ENCODE data around the gene RPTOR.

RPTOR gene

DNA sequence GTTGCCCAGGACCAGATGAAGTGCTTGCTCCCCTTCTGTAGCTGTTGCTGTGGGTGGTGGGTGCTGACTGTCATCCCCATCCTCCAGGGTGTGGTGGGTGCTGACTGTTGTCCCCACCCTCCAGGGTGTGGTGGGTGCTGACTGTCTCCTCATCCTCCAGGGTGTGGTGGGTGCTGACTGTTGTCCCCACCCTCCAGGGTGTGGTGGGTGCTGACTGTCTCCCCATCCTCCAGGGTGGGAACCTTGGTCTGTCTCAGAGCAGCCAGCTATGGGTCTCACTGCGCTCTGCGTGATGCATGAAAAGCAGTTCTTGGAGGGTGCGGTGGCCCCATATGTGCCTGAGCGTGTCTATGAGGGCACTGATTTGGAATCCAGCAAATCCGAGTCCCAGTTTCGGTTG lies 163.8 kb downstream of the RPTOR start:
- Histone ChIP-seq H3K27me3 (ENCODE audit: insufficient read depth, low read length, poor library complexity) (no peaks in the 10 kb centered on the region), H4K5ac (ENCODE audit: low read length) (no peak overlapping the region), H2BK15ac (replicated peaks; ENCODE audit: low read depth) (no peak overlapping the region), H4K8ac (ENCODE audit: low read depth, low read length) (no peak overlapping the region), H3K23ac (ENCODE audit: low read length) (no peak overlapping the region), H2BK5ac (ENCODE audit: low read length) (no peak overlapping the region), H3K79me1 (ENCODE audit: low read length) (peaks cover 22% of the 10 kb centered on the region), H2BK120ac (ENCODE audit: low read depth, low read length) (no peak overlapping the region), H3K56ac (ENCODE audit: low read length) (no peak overlapping the region), H2AK5ac (ENCODE audit: low read length) (no peak overlapping the region), H3K4ac (ENCODE audit: low read depth, low read length) (no peak overlapping the region), H3K4me3 (ENCODE audit: low read length) (no peak overlapping the region), H3K18ac (ENCODE audit: low read length) (no peak overlapping the region), H3K4me1 (ENCODE audit: control insufficient read depth, low read depth, low read length) (peaks cover 4% of the 10 kb centered on the region), H3K4me2 (ENCODE audit: low read length) (no peak overlapping the region), H3K9ac (ENCODE audit: low read length) (no peak overlapping the region), H3K27ac (ENCODE audit: low read depth, low read length) (no peak overlapping the region), H3K79me2 (ENCODE audit: control insufficient read depth, insufficient read depth, low read length) (peaks cover 7% of the 10 kb centered on the region), H3K36me3 (ENCODE audit: control insufficient read depth, insufficient read depth, low read length) (no peaks in the 10 kb centered on the region)
- no peak for DNase-seq
- WGBS (ENCODE audit: extremely low coverage, insufficient coverage, low lambda C conversion rate), result no CpG with 5 or more reads among the region's 6 CpGs

DNA sequence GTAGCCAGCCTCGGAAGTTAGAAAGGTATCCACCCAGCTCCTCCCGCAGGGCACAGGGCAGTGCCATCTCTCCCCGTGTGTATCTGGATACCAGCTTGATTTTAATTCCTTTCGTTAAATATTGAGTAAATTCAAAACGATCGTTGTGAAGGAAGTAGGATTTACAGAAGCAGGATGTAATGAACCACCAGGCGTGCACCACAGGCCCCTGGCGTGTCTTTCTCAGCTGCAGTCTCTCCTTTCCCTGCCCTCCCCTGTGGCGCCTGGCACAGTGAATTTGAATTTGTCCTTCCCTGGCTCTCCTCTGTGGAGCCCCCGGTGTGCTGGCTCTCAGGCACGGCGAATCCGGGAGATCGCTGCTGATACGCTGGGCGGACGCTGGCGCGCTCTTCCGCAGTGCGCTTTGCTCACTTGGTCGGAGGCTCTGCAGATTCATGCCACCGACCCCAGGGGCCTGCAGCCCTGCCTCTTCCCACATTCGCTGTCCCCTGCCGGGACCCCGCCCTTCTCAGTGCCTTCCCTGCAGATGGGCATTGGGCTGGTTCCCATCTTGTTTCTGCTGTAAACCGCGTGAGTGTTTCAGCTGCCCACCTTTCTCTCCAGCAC lies 164.6 kb downstream of the RPTOR start:
- Histone ChIP-seq H3K27ac (ENCODE audit: low read depth, low read length) (no peak overlapping the region), H2BK5ac (ENCODE audit: low read length) (no peak overlapping the region), H3K4me2 (ENCODE audit: low read length) (no peak overlapping the region), H4K8ac (ENCODE audit: low read depth, low read length) (no peak overlapping the region), H2BK120ac (ENCODE audit: low read depth, low read length) (no peak overlapping the region), H3K4me1 (ENCODE audit: control insufficient read depth, low read depth, low read length) (peaks cover 2% of the 10 kb centered on the region), H3K9ac (ENCODE audit: low read length) (no peak overlapping the region), H3K4me3 (ENCODE audit: low read length) (no peak overlapping the region), H3K23ac (ENCODE audit: low read length) (no peak overlapping the region), H3K18ac (ENCODE audit: low read length) (no peak overlapping the region), H4K5ac (ENCODE audit: low read length) (no peak overlapping the region), H3K4ac (ENCODE audit: low read depth, low read length) (no peak overlapping the region), H3K36me3 (ENCODE audit: control insufficient read depth, insufficient read depth, low read length) (no peaks in the 10 kb centered on the region), H3K79me2 (ENCODE audit: control insufficient read depth, insufficient read depth, low read length) (peaks cover 4% of the 10 kb centered on the region), H2AK5ac (ENCODE audit: low read length) (no peak overlapping the region), H2BK15ac (replicated peaks; ENCODE audit: low read depth) (no peak overlapping the region), H3K79me1 (ENCODE audit: low read length) (peaks cover 17% of the 10 kb centered on the region), H3K27me3 (ENCODE audit: insufficient read depth, low read length, poor library complexity) (no peaks in the 10 kb centered on the region), H3K56ac (ENCODE audit: low read length) (no peak overlapping the region)
- DNase-seq, result no peak
- WGBS (ENCODE audit: extremely low coverage, insufficient coverage, low lambda C conversion rate), result no CpG with 5 or more reads among the region's 28 CpGs

GRCh38 chr17:80710714-80711302 lies 166.2 kb downstream of the RPTOR start:
- Histone ChIP-seq H3K4me2 (ENCODE audit: low read length) (no peak overlapping the region), H3K27ac (ENCODE audit: low read depth, low read length) (no peak overlapping the region)
- WGBS (ENCODE audit: extremely low coverage, insufficient coverage, low lambda C conversion rate), result no CpG with 5 or more reads among the region's 4 CpGs

GRCh38 chr17:80712089-80712488 lies 167.5 kb downstream of the RPTOR start:
- H3K79me1 ChIP-seq (ENCODE audit: low read length), result peaks cover 12% of the 10 kb centered on the region
- WGBS (ENCODE audit: extremely low coverage, insufficient coverage, low lambda C conversion rate), result no CpG with 5 or more reads among the region's 4 CpGs
- H3K4me1 ChIP-seq (ENCODE audit: control insufficient read depth, low read depth, low read length), result no peaks in the 10 kb centered on the region
- no peaks in the 10 kb centered on the region for H3K27me3 ChIP-seq (ENCODE audit: insufficient read depth, low read length, poor library complexity)
- DNase-seq, result no peak
- H3K4me3 ChIP-seq (ENCODE audit: low read length), result no peak overlapping the region
- no peak overlapping the region for H3K18ac ChIP-seq (ENCODE audit: low read length)
- no peak overlapping the region for H2BK15ac ChIP-seq (replicated peaks; ENCODE audit: low read depth)
- peaks cover 2% of the 10 kb centered on the region for H3K79me2 ChIP-seq (ENCODE audit: control insufficient read depth, insufficient read depth, low read length)
- H3K36me3 ChIP-seq (ENCODE audit: control insufficient read depth, insufficient read depth, low read length), result no peaks in the 10 kb centered on the region
- no peak overlapping the region for H3K4ac ChIP-seq (ENCODE audit: low read depth, low read length)
- H3K4me2 ChIP-seq (ENCODE audit: low read length), result no peak overlapping the region
- H2BK120ac ChIP-seq (ENCODE audit: low read depth, low read length), result no peak overlapping the region
- H4K5ac ChIP-seq (ENCODE audit: low read length), result no peak overlapping the region
- no peak overlapping the region for H4K8ac ChIP-seq (ENCODE audit: low read depth, low read length)
- no peak overlapping the region for H3K23ac ChIP-seq (ENCODE audit: low read length)
- H3K27ac ChIP-seq (ENCODE audit: low read depth, low read length), result no peak overlapping the region
- H2BK5ac ChIP-seq (ENCODE audit: low read length), result no peak overlapping the region
- no peak overlapping the region for H3K56ac ChIP-seq (ENCODE audit: low read length)
- no peak overlapping the region for H2AK5ac ChIP-seq (ENCODE audit: low read length)
- H3K9ac ChIP-seq (ENCODE audit: low read length), result no peak overlapping the region

More at GRCh38 chr17:80710714-80711302, 166.2 kb downstream of the RPTOR start:
- Histone ChIP-seq H2BK15ac (replicated peaks; ENCODE audit: low read depth) (no peak overlapping the region), H3K79me1 (ENCODE audit: low read length) (peaks cover 11% of the 10 kb centered on the region), H2BK120ac (ENCODE audit: low read depth, low read length) (no peak overlapping the region), H3K56ac (ENCODE audit: low read length) (no peak overlapping the region), H4K5ac (ENCODE audit: low read length) (no peak overlapping the region), H3K4me1 (ENCODE audit: control insufficient read depth, low read depth, low read length) (peaks cover 2% of the 10 kb centered on the region), H2BK5ac (ENCODE audit: low read length) (no peak overlapping the region), H2AK5ac (ENCODE audit: low read length) (no peak overlapping the region), H3K4ac (ENCODE audit: low read depth, low read length) (no peak overlapping the region), H3K27me3 (ENCODE audit: insufficient read depth, low read length, poor library complexity) (no peaks in the 10 kb centered on the region), H4K8ac (ENCODE audit: low read depth, low read length) (no peak overlapping the region), H3K18ac (ENCODE audit: low read length) (no peak overlapping the region), H3K4me3 (ENCODE audit: low read length) (no peak overlapping the region), H3K23ac (ENCODE audit: low read length) (no peak overlapping the region), H3K79me2 (ENCODE audit: control insufficient read depth, insufficient read depth, low read length) (peaks cover 2% of the 10 kb centered on the region), H3K36me3 (ENCODE audit: control insufficient read depth, insufficient read depth, low read length) (no peaks in the 10 kb centered on the region), H3K9ac (ENCODE audit: low read length) (no peak overlapping the region)
- DNase-seq, result no peak

DNA sequence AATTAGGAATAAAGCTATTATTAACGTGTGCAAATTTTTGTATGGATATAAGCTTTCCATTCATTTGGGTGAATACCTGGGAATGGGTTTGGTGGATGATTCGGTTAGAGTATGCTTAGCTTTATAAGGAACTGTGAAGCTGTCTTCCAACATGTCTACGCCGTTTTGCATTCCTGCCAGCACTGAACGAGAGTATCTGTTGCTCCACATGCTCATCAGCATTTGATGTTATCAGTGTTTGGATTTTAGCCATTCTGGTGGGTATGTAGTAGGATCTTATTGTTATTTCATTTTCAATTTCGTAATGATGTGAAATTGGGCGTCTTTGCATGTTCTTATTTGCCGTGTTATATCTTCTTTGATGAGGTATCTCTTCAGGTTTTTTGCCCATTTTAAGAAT lies 168.0 kb downstream of the RPTOR start:
- no peak overlapping the region for H3K4me2 ChIP-seq (ENCODE audit: low read length)
- no peak overlapping the region for H2BK120ac ChIP-seq (ENCODE audit: low read depth, low read length)
- H3K18ac ChIP-seq (ENCODE audit: low read length), result no peak overlapping the region
- H3K79me2 ChIP-seq (ENCODE audit: control insufficient read depth, insufficient read depth, low read length), result peaks cover 5% of the 10 kb centered on the region
- no peak overlapping the region for H3K9ac ChIP-seq (ENCODE audit: low read length)
- no peaks in the 10 kb centered on the region for H3K4me1 ChIP-seq (ENCODE audit: control insufficient read depth, low read depth, low read length)
- no peak overlapping the region for H2BK5ac ChIP-seq (ENCODE audit: low read length)
- H2BK15ac ChIP-seq (replicated peaks; ENCODE audit: low read depth), result no peak overlapping the region
- H3K23ac ChIP-seq (ENCODE audit: low read length), result no peak overlapping the region
- H3K4me3 ChIP-seq (ENCODE audit: low read length), result no peak overlapping the region
- no peak for DNase-seq
- H3K36me3 ChIP-seq (ENCODE audit: control insufficient read depth, insufficient read depth, low read length), result no peaks in the 10 kb centered on the region
- no peak overlapping the region for H4K5ac ChIP-seq (ENCODE audit: low read length)
- H3K4ac ChIP-seq (ENCODE audit: low read depth, low read length), result no peak overlapping the region
- no peak overlapping the region for H3K27ac ChIP-seq (ENCODE audit: low read depth, low read length)
- no peak overlapping the region for H4K8ac ChIP-seq (ENCODE audit: low read depth, low read length)
- peaks cover 14% of the 10 kb centered on the region for H3K79me1 ChIP-seq (ENCODE audit: low read length)
- no peaks in the 10 kb centered on the region for H3K27me3 ChIP-seq (ENCODE audit: insufficient read depth, low read length, poor library complexity)
- H2AK5ac ChIP-seq (ENCODE audit: low read length), result no peak overlapping the region
- no CpG with 5 or more reads among the region's 8 CpGs for WGBS (ENCODE audit: extremely low coverage, insufficient coverage, low lambda C conversion rate)
- no peak overlapping the region for H3K56ac ChIP-seq (ENCODE audit: low read length)

Measured in mesendoderm (in vitro differentiated cells).